Skeletal muscle tissue (tissue), 4 donors: ENCODE data around the gene CCSER2. TPM values are rescaled to one million over a fixed set of nuclear protein-coding genes. Genes with fewer than 3 reads are reported as not detected.
"Not testable (repeated sequence)": the region's sequence is repeated elsewhere in the genome, so short reads cannot be mapped to it uniquely, and the experiment has no call there.

Source experiments
- H3K27ac ChIP-seq: one replicate; pipeline ENCODE4 v1.7.0; 2013; ENCODE audit warnings: mild to moderate bottlenecking, low read depth, low read length, inconsistent platforms
- H3K27me3 ChIP-seq, 3 donors: one replicate each; pipeline ENCODE4 v1.7.0; 2013; ENCODE audit warnings: low read length in 3 of 3; ENCODE audit not compliant: control insufficient read depth in 3 of 3, insufficient read depth in 3 of 3
- H3K36me3 ChIP-seq, 3 donors: one replicate each; pipeline ENCODE4 v1.7.0; 2013; ENCODE audit warnings: low read length in 3 of 3; ENCODE audit not compliant: control insufficient read depth in 3 of 3, insufficient read depth in 3 of 3
- H3K4me1 ChIP-seq, 3 donors: one replicate each; pipeline ENCODE4 v1.7.0; 2013; ENCODE audit warnings: low read length in 3 of 3, mild to moderate bottlenecking in 3 of 3; ENCODE audit not compliant: control insufficient read depth in 3 of 3, insufficient read depth in 3 of 3
- H3K4me3 ChIP-seq, 3 donors: one replicate each; pipeline ENCODE4 v1.7.0; 2013; ENCODE audit warnings: low read length in 3 of 3
- H3K9ac ChIP-seq, 3 donors: one replicate each; pipeline ENCODE4 v1.7.0; 2013; ENCODE audit warnings: low read length in 3 of 3, mild to moderate bottlenecking in 3 of 3, moderate library complexity in 2 of 3, low read depth in 1 of 3
- H3K9me3 ChIP-seq, 3 donors: one replicate each; pipeline ENCODE4 v1.7.0; 2013; ENCODE audit warnings: low read length in 3 of 3; ENCODE audit not compliant: control insufficient read depth in 3 of 3
- total RNA-seq: library from RNA; depleted of rRNA; stranded (reverse); fragments of >200 nt; gene quantifications from one replicate; pipeline ENCODE4 v1.2.3, GENCODE V29; 2014
- donor health status: Osteomylitis.

CCSER2 gene
- total RNA-seq, 1 donor from 2014 or later, result 43.3 TPM

- Histone ChIP-seq H3K9ac (no peak overlapping the region), H3K36me3 (no peaks in the 10 kb centered on the region), H3K27ac (no peak overlapping the region), H3K27me3 (no peaks in the 10 kb centered on the region), H3K4me3 (no peak overlapping the region), H3K9me3 (no peaks in the 10 kb centered on the region), H3K4me1 (peaks cover 0 to 3% (median 0%) of the 10 kb centered on the region in 3 donors)
These were observed 17.9 kb upstream of the CCSER2 start for GRCh38 chr10:84310470-84310869.

- no peaks in the 10 kb centered on the region for H3K27me3 ChIP-seq
- peaks cover 0 to 3% (median 0%) of the 10 kb centered on the region in 3 donors for H3K4me1 ChIP-seq
- H3K9ac ChIP-seq, result no peak overlapping the region
- H3K4me3 ChIP-seq, result no peak overlapping the region
- no peak overlapping the region for H3K27ac ChIP-seq
- no peaks in the 10 kb centered on the region for H3K36me3 ChIP-seq
- H3K9me3 ChIP-seq, result no peaks in the 10 kb centered on the region
These were observed 16.8 kb upstream of the CCSER2 start for GRCh38 chr10:84311576-84311975.

GRCh38 chr10:84312816-84313215 is 15.6 kb upstream of the CCSER2 start:
- no peaks in the 10 kb centered on the region for H3K9me3 ChIP-seq
- H3K27me3 ChIP-seq, result no peaks in the 10 kb centered on the region
- H3K4me1 ChIP-seq, result peaks cover 0 to 3% (median 0%) of the 10 kb centered on the region in 3 donors
- no peak overlapping the region for H3K9ac ChIP-seq
- H3K27ac ChIP-seq, result no peak overlapping the region
- H3K36me3 ChIP-seq, result no peaks in the 10 kb centered on the region
- no peak overlapping the region for H3K4me3 ChIP-seq

GRCh38 chr10:84314275-84314674 is 14.1 kb upstream of the CCSER2 start:
- H3K9me3 ChIP-seq, result no peaks in the 10 kb centered on the region
- H3K9ac ChIP-seq, result no peak overlapping the region
- no peaks in the 10 kb centered on the region for H3K27me3 ChIP-seq
- no peak overlapping the region for H3K27ac ChIP-seq
- H3K36me3 ChIP-seq, result no peaks in the 10 kb centered on the region
- no peaks in the 10 kb centered on the region for H3K4me1 ChIP-seq
- no peak overlapping the region for H3K4me3 ChIP-seq

- Histone ChIP-seq H3K27ac (no peak overlapping the region), H3K9ac (no peak overlapping the region), H3K36me3 (no peaks in the 10 kb centered on the region), H3K4me3 (no peak overlapping the region), H3K4me1 (no peaks in the 10 kb centered on the region), H3K27me3 (no peaks in the 10 kb centered on the region), H3K9me3 (no peaks in the 10 kb centered on the region)
These were observed 11.2 kb upstream of the CCSER2 start for GRCh38 chr10:84317174-84317573.

GRCh38 chr10:84321902-84322301 is 6.5 kb upstream of the CCSER2 start:
- H3K4me1 ChIP-seq, result no peaks in the 10 kb centered on the region
- no peaks in the 10 kb centered on the region for H3K9me3 ChIP-seq
- no peaks in the 10 kb centered on the region for H3K36me3 ChIP-seq
- no peak overlapping the region for H3K4me3 ChIP-seq
- no peak overlapping the region for H3K27ac ChIP-seq
- H3K27me3 ChIP-seq, result no peaks in the 10 kb centered on the region
- no peak overlapping the region for H3K9ac ChIP-seq

- H3K9me3 ChIP-seq, H3K27ac ChIP-seq, H3K36me3 ChIP-seq, H3K27me3 ChIP-seq, H3K4me3 ChIP-seq, H3K4me1 ChIP-seq, H3K9ac ChIP-seq: not testable (repeated sequence)
These were observed 4.8 kb upstream of the CCSER2 start for GRCh38 chr10:84323566-84323965.

- H3K9ac ChIP-seq, H3K27me3 ChIP-seq, H3K4me3 ChIP-seq, H3K36me3 ChIP-seq, H3K9me3 ChIP-seq, H3K27ac ChIP-seq: not testable (repeated sequence)
- H3K4me1 ChIP-seq, result peaks cover 13 to 24% (median 17%) of the 10 kb centered on the region in 3 donors
These were observed 1.4 kb upstream of the CCSER2 start for GRCh38 chr10:84326995-84327394.

- Histone ChIP-seq H3K27me3 (no peaks in the 10 kb centered on the region), H3K27ac (peak overlapping the region; percentile 86), H3K36me3 (no peaks in the 10 kb centered on the region), H3K9me3 (no peaks in the 10 kb centered on the region), H3K4me3 (peak overlapping the region; percentile 79 to 85 (median 83)), H3K4me1 (peaks cover 17 to 30% (median 18%) of the 10 kb centered on the region in 3 donors), H3K9ac (peak overlapping the region; percentile 75 to 90 (median 79))
These were observed 815 bp downstream of the CCSER2 start for GRCh38 chr10:84329196-84329611.

- no peak overlapping the region for H3K27ac ChIP-seq
- H3K4me3 ChIP-seq, result no peak overlapping the region
- peaks cover 19 to 36% (median 20%) of the 10 kb centered on the region in 3 donors for H3K4me1 ChIP-seq
- no peaks in the 10 kb centered on the region for H3K36me3 ChIP-seq
- no peaks in the 10 kb centered on the region for H3K27me3 ChIP-seq
- H3K9ac ChIP-seq, result peak overlapping the region in 1 of 3 donors; percentile 75
- no peaks in the 10 kb centered on the region for H3K9me3 ChIP-seq
These were observed 1.7 kb downstream of the CCSER2 start for GRCh38 chr10:84329986-84330651.
